Nephron progenitor cell (in vitro differentiated cells): ENCODE measurements around the gene SLCO3A1.

ENCODE experiments used
- DNase-seq: peaks from one replicate; pipeline ENCODE4 v3.0.0; 2021
- H3K27ac Mint-ChIP-seq: 2 replicates; pipeline ENCODE4 v1.8.0; 2021; ENCODE audit warnings: mild to moderate bottlenecking, moderate library complexity, mixed read lengths
- H3K27me3 Mint-ChIP-seq: 2 replicates; pipeline ENCODE4 v1.8.0; 2021; ENCODE audit warnings: mild to moderate bottlenecking, low read depth, mixed read lengths; ENCODE audit not compliant: poor library complexity
- H3K36me3 Mint-ChIP-seq: 2 replicates; pipeline ENCODE4 v1.8.0; 2021; ENCODE audit warnings: low read depth, mixed read lengths
- H3K4me1 Mint-ChIP-seq: 2 replicates; pipeline ENCODE4 v1.8.0; 2021; ENCODE audit warnings: mixed read lengths
- H3K4me3 Mint-ChIP-seq: 2 replicates; pipeline ENCODE4 v1.8.0; 2021; ENCODE audit warnings: mild to moderate bottlenecking, moderate library complexity, mixed read lengths
- H3K9me3 Mint-ChIP-seq: 2 replicates; pipeline ENCODE4 v1.8.0; 2021; ENCODE audit warnings: mild to moderate bottlenecking, moderate library complexity, mixed read lengths
- CTCF ChIP-seq: fragments of 200-600 bp; sonication (generic); IDR thresholded peaks from 2 replicates; pipeline ENCODE4 v1.5.0; 2021; ENCODE audit warnings: antibody characterized with exemption

SLCO3A1 gene

GRCh38 chr15:92143765-92144164, 290.3 kb downstream of the SLCO3A1 start:
- peaks cover 3% of the 10 kb centered on the region for H3K27me3 Mint-ChIP-seq
- no peaks in the 10 kb centered on the region for H3K9me3 Mint-ChIP-seq
- no peak for DNase-seq
- H3K4me1 Mint-ChIP-seq: peaks cover 22% of the 10 kb centered on the region
- H3K27ac Mint-ChIP-seq: no peak overlapping the region
- TF ChIP-seq CTCF: no peak
- H3K36me3 Mint-ChIP-seq: no peaks in the 10 kb centered on the region
- no peak overlapping the region for H3K4me3 Mint-ChIP-seq

GRCh38 chr15:92146511-92147150, 293.1 kb downstream of the SLCO3A1 start:
- H3K36me3 Mint-ChIP-seq: no peaks in the 10 kb centered on the region
- no peak overlapping the region for H3K27ac Mint-ChIP-seq
- H3K4me3 Mint-ChIP-seq: no peak overlapping the region
- no peak for DNase-seq
- H3K9me3 Mint-ChIP-seq: no peaks in the 10 kb centered on the region
- peaks cover 3% of the 10 kb centered on the region for H3K27me3 Mint-ChIP-seq
- peaks cover 22% of the 10 kb centered on the region for H3K4me1 Mint-ChIP-seq
- TF ChIP-seq CTCF: no peak

- Mint-ChIP-seq H3K4me1 (peaks cover 22% of the 10 kb centered on the region), H3K9me3 (no peaks in the 10 kb centered on the region), H3K4me3 (no peak overlapping the region), H3K27me3 (peaks cover 3% of the 10 kb centered on the region), H3K27ac (no peak overlapping the region), H3K36me3 (no peaks in the 10 kb centered on the region)
- no peak for TF ChIP-seq CTCF
- DNase-seq: no peak
Observed at GRCh38 chr15:92149029-92149428, 295.5 kb downstream of the SLCO3A1 start.

GRCh38 chr15:92149465-92149864, 296.0 kb downstream of the SLCO3A1 start:
- no peak overlapping the region for H3K4me3 Mint-ChIP-seq
- no peak overlapping the region for H3K27ac Mint-ChIP-seq
- TF ChIP-seq CTCF: no peak
- DNase-seq: no peak
- no peaks in the 10 kb centered on the region for H3K9me3 Mint-ChIP-seq
- H3K36me3 Mint-ChIP-seq: no peaks in the 10 kb centered on the region
- H3K27me3 Mint-ChIP-seq: peaks cover 3% of the 10 kb centered on the region
- peaks cover 22% of the 10 kb centered on the region for H3K4me1 Mint-ChIP-seq

GRCh38 chr15:92151168-92151567, 297.7 kb downstream of the SLCO3A1 start:
- no peak for DNase-seq
- TF ChIP-seq CTCF: no peak
- no peak overlapping the region for H3K4me3 Mint-ChIP-seq
- H3K4me1 Mint-ChIP-seq: peaks cover 11% of the 10 kb centered on the region
- H3K9me3 Mint-ChIP-seq: no peaks in the 10 kb centered on the region
- no peak overlapping the region for H3K27ac Mint-ChIP-seq
- H3K27me3 Mint-ChIP-seq: peaks cover 5% of the 10 kb centered on the region
- no peaks in the 10 kb centered on the region for H3K36me3 Mint-ChIP-seq

- Mint-ChIP-seq H3K36me3 (no peaks in the 10 kb centered on the region), H3K27me3 (peaks cover 2% of the 10 kb centered on the region), H3K9me3 (no peaks in the 10 kb centered on the region), H3K4me3 (no peak overlapping the region), H3K4me1 (peaks cover 5% of the 10 kb centered on the region), H3K27ac (no peak overlapping the region)
- TF ChIP-seq CTCF: no peak
- no peak for DNase-seq
Observed at GRCh38 chr15:92151741-92152140, 298.2 kb downstream of the SLCO3A1 start.
